AG10803 (cell line): Measurements from ENCODE around the gene RAPGEF1.
"Not testable (repeated sequence)": the region's sequence is repeated elsewhere in the genome, so short reads cannot be mapped to it uniquely, and the experiment has no call there.

Source experiments
- DNase-seq: peaks from one replicate; pipeline ENCODE4 v3.0.0; 2010; ENCODE audit warnings: low read depth
- H3K4me3 ChIP-seq: 2 replicates; pipeline ENCODE4 v1.5.1; 2011; ENCODE audit warnings: mild to moderate bottlenecking, low read length, control low read depth
- CTCF ChIP-seq: conservative IDR thresholded peaks from 2 replicates; pipeline ENCODE4 v1.5.1; 2011; ENCODE audit warnings: mild to moderate bottlenecking, low read length, control low read depth, inconsistent platforms

The RAPGEF1 gene

DNA sequence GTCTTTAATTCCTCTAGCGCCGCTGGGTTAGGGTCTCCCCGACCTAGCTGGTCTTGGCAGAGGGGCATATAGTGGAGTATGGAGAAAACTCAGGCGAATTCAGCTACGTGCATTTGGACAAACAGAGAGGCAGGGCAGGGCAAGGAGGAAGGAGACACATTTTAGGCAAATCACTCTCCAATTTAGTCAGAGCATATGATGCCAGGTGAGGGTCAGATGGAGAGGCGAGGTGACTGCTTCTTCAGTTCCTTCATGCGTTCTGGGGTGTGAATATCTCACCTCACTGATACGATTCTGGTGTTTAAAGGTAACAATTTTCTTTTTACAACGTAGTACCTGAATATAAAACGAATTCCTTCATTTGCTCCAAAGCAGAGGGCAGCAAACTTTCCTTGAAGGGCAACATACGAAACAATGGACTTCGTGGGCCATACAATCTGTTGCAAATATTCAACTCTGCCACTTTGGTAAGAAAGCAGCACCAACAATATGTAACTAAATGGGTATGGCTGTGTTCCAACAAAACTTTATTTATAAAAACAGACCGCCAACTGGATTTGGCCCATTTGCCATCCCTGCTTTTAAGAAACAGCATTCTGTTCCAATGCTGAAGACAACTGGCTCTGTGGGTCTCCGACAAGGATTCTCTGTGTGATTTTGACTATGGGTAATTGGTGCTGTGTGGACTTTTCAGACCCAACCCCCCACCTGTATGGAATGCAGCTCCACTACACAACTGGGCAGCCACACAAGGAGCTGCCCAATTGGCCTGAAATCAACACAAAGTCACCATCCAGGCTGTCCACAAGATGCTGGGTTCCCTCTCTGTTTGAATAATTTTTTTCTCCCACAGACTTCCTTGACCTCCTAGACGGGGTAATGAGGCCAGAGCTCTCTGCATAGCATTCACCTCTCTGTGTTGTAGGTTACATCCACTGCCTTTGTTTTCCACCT lies 53.8 kb downstream of the RAPGEF1 start:
- no peak overlapping the region for H3K4me3 ChIP-seq
- no peak for DNase-seq
- no peak for TF ChIP-seq CTCF

DNA sequence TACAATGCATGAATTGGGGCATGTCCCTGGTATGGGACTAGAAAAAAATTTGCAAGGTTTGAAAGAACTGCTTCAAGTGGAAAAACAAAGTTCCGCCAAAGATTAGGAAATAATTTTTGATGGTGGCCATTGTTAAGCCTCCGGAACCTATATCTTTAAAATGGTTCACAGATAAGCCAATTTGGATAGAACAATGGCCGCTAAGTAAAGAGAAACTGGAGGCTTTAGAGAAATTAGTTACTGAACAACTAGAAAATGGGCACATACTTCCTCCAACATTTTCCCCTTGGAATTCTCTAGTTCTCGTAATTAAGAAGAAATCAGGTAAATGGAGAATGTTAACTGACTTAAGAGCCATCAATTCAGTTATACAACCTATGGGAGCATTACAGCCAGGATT lies 56.8 kb downstream of the RAPGEF1 start:
- DNase-seq, H3K4me3 ChIP-seq: not testable (repeated sequence)

GRCh38 chr9:131682261-131682660 lies 57.6 kb downstream of the RAPGEF1 start:
- no peak for DNase-seq
- no peak for TF ChIP-seq CTCF
- H3K4me3 ChIP-seq: no peak overlapping the region

GRCh38 chr9:131681826-131682225 lies 58.0 kb downstream of the RAPGEF1 start:
- not testable (repeated sequence) for H3K4me3 ChIP-seq, DNase-seq

DNA sequence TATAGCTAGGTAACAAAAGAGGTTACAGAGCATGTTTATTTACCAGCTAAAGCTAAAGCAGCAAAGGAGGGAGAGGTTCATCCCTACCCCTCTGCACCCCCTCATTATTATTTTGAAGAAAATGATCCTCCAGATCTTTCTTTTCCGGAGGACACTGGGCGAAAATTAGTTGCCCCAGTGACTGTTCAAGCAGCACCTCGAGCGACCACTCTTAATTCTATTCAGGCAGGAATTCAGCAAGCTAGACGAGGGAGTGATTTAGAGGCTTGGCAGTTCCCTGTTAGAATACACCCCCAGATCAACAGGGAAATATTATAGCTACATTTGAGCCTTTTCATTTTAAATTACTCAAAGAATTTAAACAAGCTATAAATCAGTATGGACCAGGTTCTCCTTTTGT lies 58.8 kb downstream of the RAPGEF1 start:
- not testable (repeated sequence) for H3K4me3 ChIP-seq, DNase-seq

GRCh38 chr9:131679261-131680020 lies 60.4 kb downstream of the RAPGEF1 start:
- no peak for DNase-seq
- no peak overlapping the region for H3K4me3 ChIP-seq
- no peak for TF ChIP-seq CTCF

- DNase-seq: peak; percentile 96
- H3K4me3 ChIP-seq: no peak overlapping the region
Measured at GRCh38 chr9:131678499-131679111, 61.3 kb downstream of the RAPGEF1 start.

More at GRCh38 chr9:131678499-131679111, 61.3 kb downstream of the RAPGEF1 start:
- 0 out of 2 replicates have a peak, but pooled peaks have one; percentile 1 for TF ChIP-seq CTCF
